HFF-Myc (cell line): ENCODE results near the gene NPC1L1.
"Not testable (repeated sequence)": the region's sequence is repeated elsewhere in the genome, so short reads cannot be mapped to it uniquely, and the experiment has no call there.

Source experiments
- DNase-seq: peaks from one replicate; pipeline ENCODE4 v3.0.0-alpha.2; 2011; ENCODE audit warnings: low read depth; ENCODE audit errors: extremely low read depth
- H3K4me3 ChIP-seq: replicated peaks from 2 replicates; pipeline ENCODE4 v1.5.1; 2011; ENCODE audit warnings: low read depth, mild to moderate bottlenecking, control low read depth, low read length
- TF ChIP-seq, protein P1 (sequence below): IDR thresholded peaks from 2 replicates; pipeline ENCODE4 v1.5.1; 2012; ENCODE audit warnings: mild to moderate bottlenecking, low read depth, low read length, control low read depth; ENCODE audit errors: missing control alignments

NPC1L1 gene

GRCh38 chr7:44512736-44513135 lies 28.4 kb downstream of the NPC1L1 start:
- no peak overlapping the region for H3K4me3 ChIP-seq
- TF ChIP-seq, protein P1, sequence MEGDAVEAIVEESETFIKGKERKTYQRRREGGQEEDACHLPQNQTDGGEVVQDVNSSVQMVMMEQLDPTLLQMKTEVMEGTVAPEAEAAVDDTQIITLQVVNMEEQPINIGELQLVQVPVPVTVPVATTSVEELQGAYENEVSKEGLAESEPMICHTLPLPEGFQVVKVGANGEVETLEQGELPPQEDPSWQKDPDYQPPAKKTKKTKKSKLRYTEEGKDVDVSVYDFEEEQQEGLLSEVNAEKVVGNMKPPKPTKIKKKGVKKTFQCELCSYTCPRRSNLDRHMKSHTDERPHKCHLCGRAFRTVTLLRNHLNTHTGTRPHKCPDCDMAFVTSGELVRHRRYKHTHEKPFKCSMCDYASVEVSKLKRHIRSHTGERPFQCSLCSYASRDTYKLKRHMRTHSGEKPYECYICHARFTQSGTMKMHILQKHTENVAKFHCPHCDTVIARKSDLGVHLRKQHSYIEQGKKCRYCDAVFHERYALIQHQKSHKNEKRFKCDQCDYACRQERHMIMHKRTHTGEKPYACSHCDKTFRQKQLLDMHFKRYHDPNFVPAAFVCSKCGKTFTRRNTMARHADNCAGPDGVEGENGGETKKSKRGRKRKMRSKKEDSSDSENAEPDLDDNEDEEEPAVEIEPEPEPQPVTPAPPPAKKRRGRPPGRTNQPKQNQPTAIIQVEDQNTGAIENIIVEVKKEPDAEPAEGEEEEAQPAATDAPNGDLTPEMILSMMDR: no peak
- DNase-seq: no peak

- TF ChIP-seq, protein P1: no peak
- no peak for DNase-seq
Measured at GRCh38 chr7:44511863-44512468, 29.2 kb downstream of the NPC1L1 start.

DNA sequence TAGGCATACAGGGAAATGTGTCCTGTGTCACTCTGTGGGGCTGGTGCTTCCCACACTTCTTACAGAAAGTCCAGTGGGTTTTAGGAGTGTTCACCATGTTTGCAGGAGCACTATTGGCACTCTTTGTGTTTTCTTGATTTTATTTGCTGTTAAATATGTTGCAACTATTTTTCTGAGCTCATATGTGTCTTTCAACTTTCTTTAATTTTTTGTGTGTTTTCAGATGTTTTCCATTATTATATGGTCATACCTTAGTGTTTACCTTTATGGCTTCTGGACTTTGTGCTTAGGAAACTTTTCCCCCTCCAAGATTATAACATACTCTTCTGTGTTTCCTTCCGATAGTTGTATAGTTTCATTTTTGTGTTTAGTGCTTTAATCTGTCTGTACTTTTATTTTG lies 29.9 kb downstream of the NPC1L1 start:
- TF ChIP-seq, protein P1: no peak
- no peak overlapping the region for H3K4me3 ChIP-seq
- DNase-seq: no peak

More at GRCh38 chr7:44511863-44512468, 29.2 kb downstream of the NPC1L1 start:
- no peak overlapping the region for H3K4me3 ChIP-seq

DNA sequence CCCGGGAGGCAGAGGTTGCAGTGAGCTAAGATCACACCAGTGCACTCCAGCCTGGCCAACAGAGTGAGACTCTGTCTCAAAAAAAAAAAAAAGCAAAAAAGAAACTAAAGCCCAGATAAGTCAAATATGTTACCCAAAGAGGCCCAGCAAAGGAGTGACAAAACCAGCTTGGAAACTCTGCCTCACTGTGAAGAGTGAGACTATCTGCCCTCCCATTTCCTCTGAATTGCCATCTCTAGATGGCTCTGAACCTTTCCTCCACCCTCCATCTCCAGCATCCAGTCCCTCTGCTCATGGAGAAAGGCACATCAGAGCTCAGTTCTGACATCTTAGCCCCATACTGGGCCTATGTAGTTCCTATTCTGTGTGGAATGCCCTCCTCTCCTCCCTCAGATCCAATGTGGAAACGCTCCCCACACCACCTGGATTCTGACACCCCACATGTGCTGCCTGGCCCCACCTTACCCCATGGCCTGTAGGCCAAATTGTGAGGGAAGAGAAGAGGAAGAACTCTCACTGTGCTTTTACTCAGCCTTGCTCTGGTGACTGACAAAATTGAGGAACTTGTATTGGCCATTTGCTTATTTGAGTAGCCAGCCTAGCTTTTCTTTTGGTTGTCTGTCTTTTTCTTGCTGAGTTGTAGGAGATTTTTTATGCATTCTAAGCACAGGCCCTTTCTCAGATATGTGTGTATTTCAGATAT lies 32.7 kb downstream of the NPC1L1 start:
- TF ChIP-seq, protein P1: no peak
- no peak overlapping the region for H3K4me3 ChIP-seq
- DNase-seq: no peak

DNA sequence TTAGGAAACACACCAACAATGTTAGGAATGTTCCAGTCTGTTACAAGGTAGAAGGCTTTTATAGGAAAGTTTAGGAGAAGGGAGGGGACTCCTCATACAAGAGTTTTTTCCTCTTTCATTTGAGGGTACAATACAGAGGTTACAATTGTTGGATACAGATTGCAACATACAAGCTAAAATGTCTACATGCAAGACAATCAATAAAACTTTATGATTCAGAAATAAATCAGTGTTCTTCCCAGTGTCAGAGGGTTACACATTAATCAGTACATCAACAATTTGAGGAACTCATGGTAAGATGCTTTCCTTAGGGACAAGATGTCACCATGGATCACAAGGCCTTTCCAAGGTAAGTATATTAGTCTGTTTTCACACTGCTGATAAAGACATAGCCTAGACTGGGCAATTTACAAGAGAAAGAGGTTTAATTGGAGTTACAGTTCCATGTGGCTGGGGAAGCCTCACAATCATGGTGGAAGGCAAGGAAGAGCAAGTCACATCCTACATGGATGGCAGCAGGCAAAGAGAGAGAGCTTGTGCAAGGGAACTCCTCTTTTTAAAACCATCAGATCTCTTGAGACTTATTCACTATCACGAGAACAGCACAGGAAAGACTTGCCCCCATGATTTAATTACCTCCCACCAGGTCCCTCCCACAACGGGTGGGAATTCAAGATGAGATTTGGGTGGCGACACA lies 34.4 kb downstream of the NPC1L1 start:
- H3K4me3 ChIP-seq: not testable (repeated sequence)

DNA sequence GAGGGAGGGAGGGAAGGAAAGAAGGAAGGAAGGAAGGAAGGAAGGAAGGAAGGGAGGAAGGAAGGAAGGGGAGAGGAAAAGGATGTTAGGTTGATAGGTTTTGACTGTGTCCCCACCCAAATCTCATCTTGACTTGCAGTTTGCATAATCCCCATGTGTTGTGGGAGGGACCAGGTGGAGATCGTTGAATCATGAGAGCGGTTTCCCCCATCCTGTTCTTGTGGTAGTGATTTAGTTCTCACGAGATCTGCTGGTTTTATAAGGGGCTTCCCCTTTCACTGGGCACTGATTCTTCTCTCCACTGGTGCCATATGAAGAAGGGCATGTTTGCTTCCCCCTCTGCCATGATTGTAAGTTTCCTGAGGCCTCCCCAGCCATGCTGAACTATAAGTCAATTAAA lies 35.5 kb downstream of the NPC1L1 start:
- TF ChIP-seq, protein P1: no peak
- no peak for DNase-seq
- H3K4me3 ChIP-seq: no peak overlapping the region

More for the DNA sequence above, 34.4 kb downstream of the NPC1L1 start:
- DNase-seq: not testable (repeated sequence)
